Stimulated activated CD4-positive, alpha-beta T cell treated with anti-CD3 and anti-CD28 coated beads, Interleukin-12 subunit alpha, Interleukin-12 subunit beta, amount 100 ng/mL, for 24 hours (primary cell): ENCODE results near the gene PIP4K2B.

Experiments
- DNase-seq, 2 experiments: peaks; one replicate each; pipeline ENCODE4 v3.0.0-alpha.2; 2020; ENCODE audit warnings: low read depth in 2 of 2

Gene PIP4K2B

GRCh38 chr17:38746004-38746848 lies 53.1 kb downstream of the PIP4K2B start:
- no peak for DNase-seq

GRCh38 chr17:38745545-38745944 lies 53.8 kb downstream of the PIP4K2B start:
- DNase-seq, result no peak

GRCh38 chr17:38743556-38744171 lies 55.7 kb downstream of the PIP4K2B start:
- DNase-seq, result no peak

GRCh38 chr17:38742411-38743308 lies 56.7 kb downstream of the PIP4K2B start:
- DNase-seq, result no peak

GRCh38 chr17:38741921-38742410 lies 57.4 kb downstream of the PIP4K2B start:
- no peak for DNase-seq

GRCh38 chr17:38741461-38741860 lies 57.9 kb downstream of the PIP4K2B start:
- no peak for DNase-seq

GRCh38 chr17:38740806-38741205 lies 58.5 kb downstream of the PIP4K2B start:
- no peak for DNase-seq

- no peak for DNase-seq
These were observed 59.3 kb downstream of the PIP4K2B start for GRCh38 chr17:38740044-38740443.

- no peak for DNase-seq
These were observed 60.1 kb downstream of the PIP4K2B start for GRCh38 chr17:38739305-38739704.

- DNase-seq, result no peak
These were observed 60.7 kb downstream of the PIP4K2B start for GRCh38 chr17:38738686-38739085.

- no peak for DNase-seq
These were observed 61.2 kb downstream of the PIP4K2B start for GRCh38 chr17:38738007-38738662.

- peak; percentile 56 to 72 for DNase-seq
These were observed 64.0 kb downstream of the PIP4K2B start for GRCh38 chr17:38735161-38735997.

GRCh38 chr17:38733982-38734973 lies 65.1 kb downstream of the PIP4K2B start:
- no peak for DNase-seq

- no peak for DNase-seq
These were observed 65.9 kb downstream of the PIP4K2B start for GRCh38 chr17:38733282-38733981.

GRCh38 chr17:38732376-38733281 lies 66.7 kb downstream of the PIP4K2B start:
- no peak for DNase-seq

GRCh38 chr17:38731526-38732294 lies 67.6 kb downstream of the PIP4K2B start:
- DNase-seq, result no peak
